ENCODE results near the gene PICK1. TPM values are rescaled to one million over a fixed set of nuclear protein-coding genes. Genes with fewer than 3 reads are reported as not detected.

The PICK1 gene
- total RNA-seq, 1 experiment from 2014 or later: 45.5 TPM

GRCh38 chr22:38083931-38084631, 26.9 kb downstream of the PICK1 start, which contains the start of gene SLC16A8:
SLC16A8 (minus strand) TSS chr22:38084184; CDS start chr22:38082873, 1,311 bp downstream.
- no peak within 1 kb of the TSS for H2AFZ ChIP-seq (ENCODE audit: low read length)
- H3K4me3 ChIP-seq (ENCODE audit: low read length): no peak within 1 kb of the TSS
- intact Hi-C loops (cut with micrococcal nuclease): no loop called here
- no peaks in the 10 kb centered on the region for H3K27me3 ChIP-seq (ENCODE audit: low read length)
- H3K4me2 ChIP-seq (ENCODE audit: low read length): no peak within 1 kb of the TSS
- no peaks in the 10 kb centered on the region for H3K36me3 ChIP-seq (ENCODE audit: low read depth, low read length)
- H3K79me2 ChIP-seq (ENCODE audit: low read length): no peaks in the 10 kb centered on the region
- TF ChIP-seq EZH2phosphoT487 (IDR thresholded peaks at IDR 0.05; ENCODE audit: borderline replicate concordance, low read length) (no peak), CTCF (conservative IDR thresholded peaks at IDR 0.05; ENCODE audit: low read depth, low read length) (no peak), EZH2 (IDR thresholded peaks at IDR 0.05; ENCODE audit: low read length, unreplicated experiment) (no peak)
- no peaks in the 10 kb centered on the region for H3K4me1 ChIP-seq (ENCODE audit: insufficient read depth, low read length)
- ATAC-seq: no peak
- no peak within 1 kb of the TSS for H3K27ac ChIP-seq (ENCODE audit: low read length)
- BruUV-seq (replicated peaks): no TSS peak
- no peaks in the 10 kb centered on the region for H3K9me2 ChIP-seq (replicated peaks; ENCODE audit: low read length)
- no peaks in the 10 kb centered on the region for H4K20me1 ChIP-seq (ENCODE audit: low read length)
- no peaks in the 10 kb centered on the region for H3K9me3 ChIP-seq (ENCODE audit: low read length)
- CTCF ChIA-PET: no interaction called here
- no peak within 1 kb of the TSS for H3K9ac ChIP-seq (ENCODE audit: low read length)
- no peak for DNase-seq
- no peaks in the 10 kb centered on the region for H3F3A ChIP-seq (ENCODE audit: low read length, unreplicated experiment)
- POLR2A ChIA-PET (ENCODE audit: unreplicated experiment): no interaction called here

GRCh38 chr22:38085056-38085455, 27.9 kb downstream of the PICK1 start:
- Histone ChIP-seq H3K9me2 (replicated peaks; ENCODE audit: low read length) (no peaks in the 10 kb centered on the region), H3K9ac (ENCODE audit: low read length) (no peak overlapping the region), H4K20me1 (ENCODE audit: low read length) (no peaks in the 10 kb centered on the region), H3K36me3 (ENCODE audit: low read depth, low read length) (no peaks in the 10 kb centered on the region), H3K27ac (ENCODE audit: low read length) (no peak overlapping the region), H3K79me2 (ENCODE audit: low read length) (no peaks in the 10 kb centered on the region), H3F3A (ENCODE audit: low read length, unreplicated experiment) (no peaks in the 10 kb centered on the region), H3K9me3 (ENCODE audit: low read length) (no peaks in the 10 kb centered on the region), H3K4me1 (ENCODE audit: insufficient read depth, low read length) (no peaks in the 10 kb centered on the region), H2AFZ (ENCODE audit: low read length) (no peak overlapping the region), H3K4me2 (ENCODE audit: low read length) (no peak overlapping the region), H3K27me3 (ENCODE audit: low read length) (no peaks in the 10 kb centered on the region), H3K4me3 (ENCODE audit: low read length) (no peak overlapping the region)
- ChIA-PET POLR2A (ENCODE audit: unreplicated experiment) (no interaction called here), CTCF (no interaction called here)
- TF ChIP-seq EZH2phosphoT487 (IDR thresholded peaks at IDR 0.05; ENCODE audit: borderline replicate concordance, low read length) (no peak), EZH2 (IDR thresholded peaks at IDR 0.05; ENCODE audit: low read length, unreplicated experiment) (no peak), CTCF (conservative IDR thresholded peaks at IDR 0.05; ENCODE audit: low read depth, low read length) (no peak)
- ATAC-seq (no peak), DNase-seq (no peak)
- BruUV-seq (replicated peaks): no TSS peak
- intact Hi-C loops (cut with micrococcal nuclease): no loop called here

GRCh38 chr22:38085501-38085900, 28.3 kb downstream of the PICK1 start:
- no TSS peak for BruUV-seq (replicated peaks)
- POLR2A ChIA-PET (ENCODE audit: unreplicated experiment): no interaction called here
- Histone ChIP-seq H3K9me3 (ENCODE audit: low read length) (no peaks in the 10 kb centered on the region), H3K9ac (ENCODE audit: low read length) (no peak overlapping the region), H2AFZ (ENCODE audit: low read length) (no peak overlapping the region), H4K20me1 (ENCODE audit: low read length) (no peaks in the 10 kb centered on the region), H3K4me2 (ENCODE audit: low read length) (no peak overlapping the region), H3F3A (ENCODE audit: low read length, unreplicated experiment) (no peaks in the 10 kb centered on the region), H3K27me3 (ENCODE audit: low read length) (no peaks in the 10 kb centered on the region), H3K9me2 (replicated peaks; ENCODE audit: low read length) (no peaks in the 10 kb centered on the region), H3K27ac (ENCODE audit: low read length) (no peak overlapping the region), H3K4me3 (ENCODE audit: low read length) (no peak overlapping the region), H3K4me1 (ENCODE audit: insufficient read depth, low read length) (no peaks in the 10 kb centered on the region), H3K36me3 (ENCODE audit: low read depth, low read length) (no peaks in the 10 kb centered on the region), H3K79me2 (ENCODE audit: low read length) (no peaks in the 10 kb centered on the region)
- intact Hi-C loops (cut with micrococcal nuclease): no loop called here
- TF ChIP-seq EZH2 (IDR thresholded peaks at IDR 0.05; ENCODE audit: low read length, unreplicated experiment) (no peak), EZH2phosphoT487 (IDR thresholded peaks at IDR 0.05; ENCODE audit: borderline replicate concordance, low read length) (no peak)
- no peak for ATAC-seq
- no peak for DNase-seq
- CTCF ChIA-PET: no interaction called here

Measured in PC-3 (cell line).